NCI-H1417 (cell line): Measurements from ENCODE around the gene CALHM6.
"Not testable (repeated sequence)": the region's sequence is repeated elsewhere in the genome, so short reads cannot be mapped to it uniquely, and the experiment has no call there.

Experiments used
- DNase-seq, 3 experiments: peaks; one replicate each; lab custom pipeline; 2025; lab: John Stamatoyannopoulos, UW

The CALHM6 gene

DNA sequence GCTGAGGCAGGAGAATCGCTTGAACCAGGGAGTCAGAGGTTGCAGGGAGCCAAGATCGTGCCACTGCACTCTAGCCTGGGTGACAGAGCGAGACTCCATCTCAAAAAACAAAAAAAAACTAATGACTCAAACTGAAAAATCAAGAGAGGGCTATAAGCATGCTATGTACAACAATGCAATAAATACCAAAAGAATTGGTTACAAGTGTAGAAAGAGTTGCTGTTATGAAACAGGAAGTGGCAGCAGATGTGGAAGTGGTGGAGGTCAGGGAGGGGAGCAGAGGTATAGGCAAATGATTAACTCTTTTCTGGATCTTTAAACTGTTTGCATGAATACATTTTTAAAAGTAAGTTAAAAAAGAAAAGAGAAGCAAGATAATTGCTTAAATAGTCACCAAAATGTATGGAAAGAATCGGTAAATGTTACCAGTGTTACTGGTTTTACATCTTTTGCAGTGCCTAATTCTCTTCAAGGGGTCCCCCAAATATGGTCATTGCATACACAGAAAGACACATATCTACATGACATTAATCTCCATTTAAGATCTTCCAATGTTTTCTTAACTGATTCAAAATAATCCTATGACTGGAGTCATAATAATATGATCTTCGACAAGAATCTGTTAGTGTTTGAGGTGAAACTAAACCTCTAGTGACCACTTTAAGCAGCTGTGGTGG, 15.0 kb downstream of the CALHM6 start:
- DNase-seq: no peak

DNA sequence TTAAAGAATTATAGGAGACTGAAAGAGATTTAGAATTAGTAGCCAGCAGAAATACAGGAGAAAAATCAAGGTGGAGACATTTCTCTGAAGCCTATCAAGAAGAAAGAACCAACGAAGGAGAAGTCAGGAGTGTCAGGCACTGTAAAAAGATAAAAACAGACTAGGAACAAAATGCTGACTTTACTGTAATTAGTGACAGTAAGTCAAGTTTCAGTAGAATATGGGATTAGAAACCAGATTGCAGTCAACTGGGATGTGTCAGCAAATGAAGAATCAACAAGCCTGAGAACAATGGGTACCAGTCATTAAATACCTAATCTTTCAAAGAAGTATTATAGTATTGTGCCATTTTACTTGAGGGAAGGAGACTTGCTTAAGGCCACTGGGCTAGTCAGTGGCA, 21.6 kb downstream of the CALHM6 start:
- DNase-seq: no peak

DNA sequence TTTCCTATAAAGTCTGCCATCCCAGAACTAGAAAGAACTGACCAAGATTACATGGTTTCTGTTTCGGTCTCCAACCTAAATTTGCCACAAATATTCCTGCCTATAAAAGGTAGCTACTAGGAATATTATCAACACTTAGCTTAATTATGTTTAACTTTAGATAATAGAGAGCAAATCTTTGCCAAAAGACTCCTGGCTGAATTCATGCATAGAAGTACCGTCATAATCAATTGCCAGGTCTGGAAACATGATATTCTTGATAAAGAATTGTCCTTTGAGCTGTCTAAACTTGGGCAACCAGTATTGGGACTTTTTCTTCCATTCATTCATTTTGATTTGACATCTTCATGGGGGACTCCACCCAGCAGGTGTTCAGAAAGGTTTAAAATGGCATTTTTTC, 22.4 kb downstream of the CALHM6 start:
- no peak for DNase-seq

DNA sequence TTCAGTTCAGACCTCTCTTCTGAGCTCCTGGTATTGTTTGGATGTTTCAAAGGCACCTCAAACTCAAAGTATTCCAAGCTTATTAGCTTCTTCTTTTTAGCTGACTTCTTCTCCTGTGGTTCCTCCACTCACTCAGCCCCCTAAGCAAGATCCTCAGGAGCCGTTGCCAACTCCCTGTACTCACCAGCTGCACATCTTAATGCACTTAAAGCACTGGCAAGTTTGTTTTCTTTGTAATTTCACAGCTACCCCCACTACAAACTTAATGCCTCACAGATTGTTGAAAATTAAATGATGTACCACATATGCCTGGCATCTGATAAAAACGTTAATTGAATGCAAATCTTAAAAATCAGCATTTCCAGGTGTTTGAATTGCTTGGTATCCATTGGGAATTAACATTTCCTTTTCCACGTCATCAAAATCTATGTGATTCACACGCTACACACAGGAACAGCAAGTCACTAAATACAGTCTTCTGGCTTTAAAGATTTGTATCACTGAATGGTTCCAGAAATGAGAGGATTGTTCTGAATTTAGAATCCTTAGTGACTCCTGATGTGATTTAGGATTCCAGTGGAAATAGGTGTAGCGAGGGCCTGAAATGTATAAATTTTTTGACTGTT, 24.5 kb downstream of the CALHM6 start:
- DNase-seq: no peak

DNA sequence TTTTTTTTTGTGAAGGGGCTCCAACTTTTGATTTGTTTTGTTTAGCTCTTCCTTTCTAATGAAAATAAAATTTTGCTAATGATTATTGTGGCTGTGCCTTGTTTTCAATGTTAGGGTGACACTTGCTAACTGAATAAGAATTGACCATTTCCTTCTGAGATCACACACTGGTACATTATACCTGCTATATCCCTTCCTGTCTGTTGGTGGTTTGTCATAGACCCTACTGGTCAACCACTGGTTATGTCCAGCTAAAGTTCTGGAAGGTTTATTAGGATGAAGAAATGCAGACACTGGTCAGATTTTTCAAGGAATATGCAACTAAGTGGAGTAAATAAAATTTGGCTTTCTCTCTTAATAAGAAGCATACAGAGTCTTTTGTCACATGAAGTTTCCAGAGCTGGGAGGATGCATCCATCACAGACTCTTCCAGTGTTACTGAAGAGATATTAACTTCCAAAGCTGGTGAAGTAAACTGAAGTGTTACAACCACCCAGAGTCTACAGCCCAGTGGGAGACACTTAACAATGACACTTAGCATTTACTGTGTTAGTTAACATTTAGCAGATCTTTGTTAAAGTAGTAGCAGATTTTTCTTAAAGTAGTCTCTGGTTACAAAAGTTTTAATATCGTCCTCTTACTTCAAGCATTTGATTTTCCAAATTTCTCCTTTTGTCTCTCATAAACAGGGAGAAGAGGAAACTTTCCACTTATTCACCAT, 30.6 kb downstream of the CALHM6 start:
- no peak for DNase-seq

DNA sequence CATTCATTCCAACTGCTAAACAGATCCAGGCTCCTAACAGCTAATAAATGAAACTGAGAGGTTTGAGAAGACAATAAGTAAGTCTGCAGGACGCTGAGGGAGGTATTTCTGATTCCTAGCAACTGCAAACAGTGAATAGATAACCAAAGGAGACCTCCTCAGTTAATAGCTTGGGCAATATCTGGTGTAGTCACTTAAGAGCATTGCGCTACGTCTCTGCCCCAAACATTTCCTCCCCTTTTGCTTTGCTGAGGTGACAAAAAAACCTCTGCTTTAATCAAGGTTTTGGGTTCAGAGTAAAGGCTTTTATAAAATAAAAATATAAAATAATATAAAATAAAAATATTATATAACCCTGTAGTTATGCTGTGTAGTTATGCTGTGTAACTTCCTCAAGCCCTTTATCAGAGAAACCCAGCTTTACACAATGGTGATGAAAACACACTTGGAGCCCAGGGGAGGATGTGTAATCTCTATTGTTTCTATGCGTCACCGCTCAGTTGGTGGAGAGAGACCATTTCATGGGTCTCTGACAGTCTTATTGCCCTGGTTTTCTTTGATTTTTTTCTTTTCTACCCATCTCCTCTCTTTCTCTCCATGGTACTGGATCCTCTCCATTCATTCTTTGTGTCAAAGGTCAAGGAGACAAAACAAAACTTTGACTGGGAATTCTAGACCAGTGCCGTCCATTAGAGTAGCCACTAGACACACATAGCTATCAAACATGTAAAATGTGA, 31.3 kb downstream of the CALHM6 start:
- no peak for DNase-seq

DNA sequence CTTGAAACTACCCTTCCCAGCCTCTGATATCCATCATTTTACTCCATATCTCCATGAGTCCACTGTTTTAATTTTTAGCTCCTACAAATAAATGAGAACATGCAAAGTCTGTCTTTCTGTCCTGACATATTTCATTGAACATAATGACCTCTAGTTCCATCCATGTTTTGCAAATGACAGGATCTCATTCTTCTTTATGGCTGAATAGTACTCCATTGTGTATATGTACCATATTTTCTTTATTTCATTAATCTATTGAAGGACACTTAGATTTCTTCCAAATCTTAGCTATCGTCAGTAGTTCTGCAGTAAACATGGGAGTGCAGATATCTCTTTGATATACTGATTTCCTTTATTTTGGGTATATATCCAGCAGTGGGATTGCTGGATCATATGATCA, 34.0 kb downstream of the CALHM6 start:
- not testable (repeated sequence) for DNase-seq

DNA sequence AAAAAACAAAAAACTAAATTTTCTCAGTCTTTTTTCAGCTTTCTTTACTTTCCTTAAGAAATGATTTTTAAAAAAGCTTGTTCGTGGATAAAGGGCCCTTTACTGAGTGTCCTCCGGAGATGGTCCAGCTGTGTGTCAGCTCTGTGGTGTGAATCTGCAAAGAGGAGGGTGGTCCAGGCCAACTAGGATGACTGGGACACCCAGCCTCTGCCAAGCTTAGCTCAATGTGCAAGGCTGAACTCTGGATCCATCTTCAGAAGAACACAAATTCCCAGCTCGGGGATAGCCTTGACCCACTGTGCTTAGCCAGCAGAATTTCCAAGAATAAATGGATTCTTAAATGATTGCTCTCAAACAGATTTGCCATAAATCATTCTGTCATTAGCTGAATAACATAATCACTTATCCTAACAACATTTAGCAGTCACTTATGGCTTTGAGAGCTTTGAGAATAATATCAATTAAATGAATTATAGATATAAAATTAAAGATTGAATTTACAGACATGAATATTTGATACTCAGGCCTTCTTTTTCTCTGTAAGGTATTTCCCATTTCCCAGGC, 36.0 kb downstream of the CALHM6 start:
- DNase-seq: peak in 1 of 3 experiments; percentile 76

DNA sequence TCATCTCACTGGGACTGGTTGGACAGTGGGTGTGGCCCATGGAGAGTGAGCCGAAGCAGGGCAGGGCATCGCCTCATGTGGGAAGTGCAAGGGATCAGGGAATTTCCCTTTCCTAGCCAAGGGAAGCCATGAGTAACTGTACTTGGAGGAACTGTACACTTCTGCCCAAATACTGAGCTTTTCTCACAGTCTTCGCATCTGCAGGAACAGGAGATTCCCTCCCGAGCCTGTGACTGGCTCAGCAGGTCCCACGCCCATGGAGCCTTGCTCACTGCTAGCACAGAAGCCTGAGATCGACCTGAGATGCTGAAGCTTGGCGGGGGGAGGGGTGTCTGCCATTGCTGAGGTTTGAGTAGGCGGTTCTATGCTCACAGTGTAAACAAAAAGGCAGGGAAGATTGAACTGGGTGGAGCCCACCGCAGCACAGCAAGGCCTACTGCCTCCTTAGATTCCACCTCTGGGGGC, 39.8 kb downstream of the CALHM6 start:
- no peak for DNase-seq

DNA sequence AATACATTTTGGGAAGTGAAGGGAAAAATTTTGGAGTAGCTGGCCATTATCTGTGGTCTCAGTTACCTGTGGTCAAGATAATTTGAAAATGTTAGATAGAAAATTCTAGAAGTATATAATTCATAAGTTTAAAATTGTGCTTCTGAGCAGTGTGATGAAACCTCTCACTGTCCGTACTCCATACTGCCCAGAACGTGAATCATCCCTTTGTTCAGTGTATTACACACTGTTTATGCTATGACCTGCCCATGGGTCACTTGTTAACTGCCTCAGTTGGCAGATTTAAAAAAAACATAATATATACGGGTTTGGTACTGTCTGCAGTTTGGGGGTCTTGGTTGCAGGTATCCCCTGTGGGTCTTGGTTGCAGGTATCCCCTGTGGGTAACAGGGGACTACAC, 46.1 kb downstream of the CALHM6 start:
- no peak for DNase-seq

DNA sequence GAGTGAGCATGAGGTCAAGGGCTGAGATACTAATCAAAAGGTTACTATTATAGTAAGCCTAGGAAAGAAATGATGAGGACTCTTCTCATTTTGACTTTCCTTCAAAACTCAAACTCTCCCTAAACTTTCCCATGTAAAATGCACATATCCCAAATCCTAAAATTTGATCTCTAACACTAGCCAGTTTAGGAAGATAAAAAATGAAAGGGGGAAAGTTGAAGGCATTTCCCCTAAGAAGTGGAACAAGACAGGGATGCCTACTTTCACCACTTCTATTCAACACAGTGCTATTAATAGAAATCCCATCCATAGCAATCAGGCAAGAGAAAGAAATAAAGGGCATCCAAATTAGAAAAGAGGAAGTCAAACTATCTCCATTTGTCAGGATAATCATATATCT, 47.4 kb downstream of the CALHM6 start:
- DNase-seq: no peak

DNA sequence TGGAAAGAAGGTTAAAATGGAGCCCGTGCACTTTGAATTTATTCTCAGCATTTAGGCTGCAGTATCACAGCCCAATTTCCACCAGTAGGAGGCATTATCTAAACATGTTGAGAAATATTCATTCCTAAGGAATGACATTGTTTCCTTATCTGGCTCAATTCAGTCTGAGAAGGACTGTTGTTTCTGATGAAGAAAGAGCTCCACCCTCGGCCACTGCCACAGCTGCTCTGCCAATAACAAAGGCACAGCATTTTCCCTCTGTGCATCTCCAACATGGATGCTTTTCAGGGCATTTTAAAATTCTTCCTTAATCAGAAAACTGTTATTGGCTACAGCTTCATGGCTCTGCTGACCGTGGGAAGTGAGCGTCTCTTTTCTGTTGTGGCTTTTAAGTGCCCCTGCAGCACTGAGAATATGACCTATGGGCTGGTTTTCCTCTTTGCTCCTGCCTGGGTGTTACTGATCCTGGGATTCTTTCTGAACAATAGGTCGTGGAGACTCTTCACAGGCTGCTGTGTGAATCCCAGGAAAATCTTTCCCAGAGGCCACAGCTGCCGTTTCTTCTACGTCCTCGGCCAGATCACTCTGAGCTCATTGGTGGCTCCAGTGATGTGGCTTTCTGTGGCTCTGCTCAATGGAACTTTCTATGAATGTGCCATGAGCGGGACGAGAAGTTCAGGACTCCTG, 50.4 kb downstream of the CALHM6 start, which contains the start of gene CALHM5:
TSS of gene CALHM5 (plus strand) at position 216 of the 687 bp plus-strand sequence. CDS start at position 274, 58 bp downstream.
- DNase-seq: peak in 1 of 3 experiments; percentile 4

DNA sequence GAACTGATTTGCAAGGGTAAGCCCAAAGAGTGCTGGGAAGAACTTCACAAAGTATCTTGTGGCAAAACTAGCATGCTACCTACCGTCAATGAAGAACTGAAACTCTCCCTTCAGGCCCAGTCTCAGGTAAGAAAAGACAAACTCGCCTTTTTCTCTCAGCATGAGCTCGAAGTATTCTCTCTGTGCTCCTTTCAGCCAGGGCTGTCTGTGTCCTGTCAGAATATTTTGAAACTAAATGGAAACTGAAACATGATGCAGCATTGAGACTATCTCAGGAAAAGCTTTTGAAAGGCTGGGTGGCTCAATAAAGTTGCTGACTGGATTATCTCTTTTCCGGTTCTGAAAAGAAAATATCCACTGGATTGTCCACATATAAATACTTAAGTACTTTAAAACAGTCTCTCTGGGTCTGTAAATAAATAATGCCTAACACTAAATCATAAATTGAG, 51.0 kb downstream of the CALHM6 start:
- DNase-seq: peak in 1 of 3 experiments; percentile 33

DNA sequence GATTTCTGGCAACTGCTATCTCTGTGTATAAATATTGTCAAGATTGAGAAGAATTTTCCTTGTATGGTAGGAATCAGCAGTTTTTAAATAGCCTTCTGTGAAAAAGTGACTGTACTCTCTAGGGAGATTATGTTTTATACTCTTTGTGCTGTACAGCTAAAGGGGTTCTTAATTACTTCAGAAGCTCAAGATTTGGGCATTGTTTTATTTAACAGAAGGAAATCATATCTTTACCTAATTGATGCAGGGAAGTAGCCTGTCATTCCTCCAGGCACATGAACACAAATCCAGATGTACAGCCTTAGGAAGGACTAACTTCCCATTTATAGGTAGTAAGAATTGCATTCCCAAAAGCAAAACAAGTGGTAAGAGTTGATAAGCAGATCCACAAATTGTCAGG, 51.6 kb downstream of the CALHM6 start:
- no peak for DNase-seq
